ENCODE data around the gene GOSR2.
"Not testable (repeated sequence)": the region's sequence is repeated elsewhere in the genome, so short reads cannot be mapped to it uniquely, and the experiment has no call there.

Gene GOSR2

GRCh38 chr17:46894476-46895151, 28.3 kb upstream of the GOSR2 start:
- DNase-seq, result no peak

- DNase-seq, result no peak
These were observed 27.8 kb upstream of the GOSR2 start for GRCh38 chr17:46895171-46895570.

- DNase-seq, result no peak
These were observed 26.0 kb upstream of the GOSR2 start for GRCh38 chr17:46896991-46897390.

GRCh38 chr17:46898364-46898763, 24.6 kb upstream of the GOSR2 start:
- DNase-seq, result no peak

- no peak for DNase-seq
These were observed 24.1 kb upstream of the GOSR2 start for GRCh38 chr17:46898860-46899259.

- DNase-seq, result no peak
These were observed 21.7 kb upstream of the GOSR2 start for GRCh38 chr17:46901291-46901690.

GRCh38 chr17:46903762-46904672, 18.9 kb upstream of the GOSR2 start:
- no peak for DNase-seq

GRCh38 chr17:46908068-46908737, 14.8 kb upstream of the GOSR2 start:
- DNase-seq, result no peak

GRCh38 chr17:46910179-46910927, 12.6 kb upstream of the GOSR2 start:
- no peak for DNase-seq

- no peak for DNase-seq
These were observed 11.6 kb upstream of the GOSR2 start for GRCh38 chr17:46911311-46911710.

- no peak for DNase-seq
These were observed 7.4 kb upstream of the GOSR2 start for GRCh38 chr17:46915596-46915995.

- no peak for DNase-seq
These were observed 6.7 kb upstream of the GOSR2 start for GRCh38 chr17:46916211-46916610.

- DNase-seq, result no peak
These were observed 6.3 kb upstream of the GOSR2 start for GRCh38 chr17:46916623-46917022.

GRCh38 chr17:46917041-46917440, 5.9 kb upstream of the GOSR2 start:
- no peak for DNase-seq

GRCh38 chr17:46917516-46917915, 5.4 kb upstream of the GOSR2 start:
- DNase-seq, result no peak

GRCh38 chr17:46921962-46922361, 998 bp upstream of the GOSR2 start:
- DNase-seq, result not testable (repeated sequence)

GRCh38 chr17:46922487-46922803, 515 bp upstream of the GOSR2 start:
- no peak for DNase-seq

- no peak for DNase-seq
These were observed 2.4 kb downstream of the GOSR2 start for GRCh38 chr17:46925185-46925868.

- DNase-seq, result no peak
These were observed 5.7 kb downstream of the GOSR2 start for GRCh38 chr17:46928467-46929261.

GRCh38 chr17:46929413-46929812, 6.5 kb downstream of the GOSR2 start:
- DNase-seq, result no peak

GRCh38 chr17:46930051-46930450, 7.1 kb downstream of the GOSR2 start:
- DNase-seq, result no peak

- DNase-seq, result no peak
These were observed 8.6 kb downstream of the GOSR2 start for GRCh38 chr17:46931596-46931995.

All from NCI-H1930 (cell line).